PC-3 (cell line): Measurements from ENCODE around the gene PTH1R. TPM values are rescaled to one million over a fixed set of nuclear protein-coding genes. Genes with fewer than 3 reads are reported as not detected.
A peak's percentile ranks its signal among the peaks of the same experiment; 100 is the strongest.

ENCODE experiments used
- ATAC-seq: fragments of 200-7000 bp; cut with Tn5 transposase; 2 replicates; pipeline ENCODE4 v1.9.1; 2020; ENCODE audit warnings: mild to moderate bottlenecking, moderate library complexity
- BruUV-seq: library from RNA; stranded (reverse); fragments of 400-500 nt; replicated peaks from 2 replicates; lab custom pipeline; 2021; lab: Mats Ljungman, UMichigan
- CTCF ChIA-PET: fragments of 300-600 bp; sonication (Branson Sonifier 250); formaldehyde crosslinking; loops from one replicate; lab custom pipeline; 2022; ENCODE audit warnings: antibody characterized with exemption; lab: Charles Lee
- POLR2A ChIA-PET: fragments of 300-600 bp; sonication (Branson Sonifier 250); formaldehyde crosslinking; loops from one replicate; lab custom pipeline; 2022; ENCODE audit warnings: antibody characterized with exemption; ENCODE audit not compliant: unreplicated experiment; lab: Charles Lee
- DNase-seq: peaks from one replicate; pipeline ENCODE4 v3.0.0-alpha.2; 2015
- H2AFZ ChIP-seq: fragments of 300-600 bp; sonication (generic); 2 replicates; pipeline ENCODE4 v1.6.0; 2016; ENCODE audit warnings: antibody characterized with exemption, low read length
- H3F3A ChIP-seq: fragments of 300-600 bp; sonication (generic); one replicate; pipeline ENCODE4 v1.6.0; 2017; ENCODE audit warnings: antibody characterized with exemption, low read length, control low read depth, mild to moderate bottlenecking; ENCODE audit not compliant: unreplicated experiment
- H3K27ac ChIP-seq: fragments of 300-600 bp; sonication (generic); 2 replicates; pipeline ENCODE4 v1.5.1; 2016; ENCODE audit warnings: mild to moderate bottlenecking, low read length
- H3K27me3 ChIP-seq: fragments of 300-600 bp; sonication (generic); 2 replicates; pipeline ENCODE4 v1.6.1; 2016; ENCODE audit warnings: low read length, mixed read lengths
- H3K36me3 ChIP-seq: fragments of 300-600 bp; sonication (generic); 2 replicates; pipeline ENCODE4 v1.6.1; 2016; ENCODE audit warnings: low read depth, mixed run types, low read length, mixed read lengths
- H3K4me1 ChIP-seq: fragments of 300-600 bp; sonication (generic); 2 replicates; pipeline ENCODE4 v1.5.1; 2016; ENCODE audit warnings: low read length; ENCODE audit not compliant: insufficient read depth
- H3K4me2 ChIP-seq: fragments of 300-600 bp; sonication (generic); 2 replicates; pipeline ENCODE4 v1.6.0; 2016; ENCODE audit warnings: low read length
- H3K4me3 ChIP-seq: fragments of 300-600 bp; sonication (generic); 2 replicates; pipeline ENCODE4 v1.5.1; 2016; ENCODE audit warnings: mild to moderate bottlenecking, low read length, mixed read lengths
- H3K79me2 ChIP-seq: fragments of 300-600 bp; sonication (generic); 2 replicates; pipeline ENCODE4 v1.6.1; 2017; ENCODE audit warnings: low read length, mixed read lengths
- H3K9ac ChIP-seq: fragments of 300-600 bp; sonication (generic); 2 replicates; pipeline ENCODE4 v1.6.0; 2016; ENCODE audit warnings: mild to moderate bottlenecking, low read length
- H3K9me2 ChIP-seq: fragments of 300-600 bp; sonication (generic); replicated peaks from 2 replicates; pipeline ENCODE4 v1.6.1; 2016; ENCODE audit warnings: mixed run types, low read length, mixed read lengths
- H3K9me3 ChIP-seq: fragments of 300-600 bp; sonication (generic); 2 replicates; pipeline ENCODE4 v1.6.1; 2016; ENCODE audit warnings: low read length, mixed read lengths
- H4K20me1 ChIP-seq: fragments of 300-600 bp; sonication (generic); 2 replicates; pipeline ENCODE4 v1.6.1; 2016; ENCODE audit warnings: low read length, mixed read lengths
- CTCF ChIP-seq: fragments of 300-600 bp; sonication (generic); conservative IDR thresholded peaks from 2 replicates; pipeline ENCODE4 v1.5.1; 2017; ENCODE audit warnings: antibody characterized with exemption, low read depth, mild to moderate bottlenecking, low read length
- EZH2 ChIP-seq: fragments of 300-600 bp; sonication (generic); IDR thresholded peaks from one replicate; pipeline ENCODE4 v1.6.1; 2017; ENCODE audit warnings: antibody characterized with exemption, mild to moderate bottlenecking, low read length; ENCODE audit not compliant: unreplicated experiment
- EZH2phosphoT487 ChIP-seq: fragments of 300-600 bp; sonication (generic); IDR thresholded peaks from 2 replicates; pipeline ENCODE4 v1.6.1; 2018; ENCODE audit warnings: mild to moderate bottlenecking, antibody characterized with exemption, low read length, borderline replicate concordance
- intact Hi-C: fragments of 100-400 bp; cut with micrococcal nuclease; formaldehyde crosslinking; loops from 2 replicates; pipeline ENCODE4 v1.9.0; 2023
- total RNA-seq: library from RNA; depleted of rRNA; stranded (reverse); fragments of >200 nt; gene quantifications from 2 replicates; pipeline ENCODE4 v1.2.3, GENCODE V29; 2014

Gene PTH1R
- total RNA-seq, 1 experiment from 2014 or later, result not detected

GRCh38 chr3:46881596-46882376 is 4.3 kb downstream of the PTH1R start:
- BruUV-seq, result no TSS peak
- POLR2A ChIA-PET, result no interaction called here
- ATAC-seq, result no peak
- intact Hi-C loops, result no loop called here
- Histone ChIP-seq H3K9ac (no peak overlapping the region), H3K4me1 (no peaks in the 10 kb centered on the region), H3K27me3 (peaks cover 28% of the 10 kb centered on the region), H3K79me2 (no peaks in the 10 kb centered on the region), H2AFZ (peak overlapping the region; percentile 74; the same call in 1 of the 2 replicates), H3K36me3 (no peaks in the 10 kb centered on the region), H3K9me3 (no peaks in the 10 kb centered on the region), H3K9me2 (no peaks in the 10 kb centered on the region), H3F3A (no peaks in the 10 kb centered on the region), H3K27ac (no peak overlapping the region), H3K4me3 (peak overlapping the region; percentile 66), H4K20me1 (no peaks in the 10 kb centered on the region), H3K4me2 (peak overlapping the region; percentile 89)
- DNase-seq, result no peak
- CTCF ChIA-PET, result interaction anchor here (0.6 kb wide), 1 partner anchor 36 kb away, joined by 3 read pairs; no protein-coding TSS in a partner anchor
- TF ChIP-seq EZH2 (no peak), CTCF (no peak), EZH2phosphoT487 (no peak)

GRCh38 chr3:46882377-46883053 is 5.0 kb downstream of the PTH1R start:
- TF ChIP-seq CTCF (no peak), EZH2phosphoT487 (peak; percentile 82; the same call in 1 of the 2 replicates), EZH2 (peak; percentile 99)
- CTCF ChIA-PET, result no interaction called here
- H3K9me2 ChIP-seq, result no peaks in the 10 kb centered on the region
- H3K9me3 ChIP-seq, result no peaks in the 10 kb centered on the region
- H3K4me1 ChIP-seq, result no peaks in the 10 kb centered on the region
- no peaks in the 10 kb centered on the region for H3F3A ChIP-seq
- POLR2A ChIA-PET, result no interaction called here
- intact Hi-C loops, result no loop called here
- no peaks in the 10 kb centered on the region for H4K20me1 ChIP-seq
- no peak overlapping the region for H3K27ac ChIP-seq
- no peak overlapping the region for H3K9ac ChIP-seq
- peak overlapping the region; percentile 74 for H2AFZ ChIP-seq
- H3K36me3 ChIP-seq, result no peaks in the 10 kb centered on the region
- no TSS peak for BruUV-seq
- peaks cover 28% of the 10 kb centered on the region for H3K27me3 ChIP-seq
- ATAC-seq (peak; percentile 45), DNase-seq (no peak)
- peak overlapping the region; percentile 89 for H3K4me2 ChIP-seq
- H3K4me3 ChIP-seq, result peak overlapping the region; percentile 66
- no peaks in the 10 kb centered on the region for H3K79me2 ChIP-seq
